Duodenal mucosa (tissue), 2 donors: Measurements from ENCODE around the gene GABRB1.

Experiments
- H3K27ac ChIP-seq: one replicate; pipeline ENCODE4 v1.7.0; 2013; ENCODE audit warnings: low read depth, low read length
- H3K27me3 ChIP-seq, 2 donors: one replicate each; pipeline ENCODE4 v1.7.0; 2013; ENCODE audit warnings: low read length in 2 of 2, control low read depth in 1 of 2; ENCODE audit not compliant: insufficient read depth in 2 of 2, control insufficient read depth in 1 of 2
- H3K36me3 ChIP-seq, 2 donors: one replicate each; pipeline ENCODE4 v1.7.0; 2013; ENCODE audit warnings: low read length in 2 of 2, control low read depth in 1 of 2; ENCODE audit not compliant: insufficient read depth in 2 of 2, control insufficient read depth in 1 of 2
- H3K4me1 ChIP-seq, 2 donors: one replicate each; pipeline ENCODE4 v1.7.0; 2013; ENCODE audit warnings: low read length in 2 of 2, control low read depth in 1 of 2; ENCODE audit not compliant: insufficient read depth in 2 of 2, control insufficient read depth in 1 of 2
- H3K4me3 ChIP-seq, 2 donors: one replicate each; pipeline ENCODE4 v1.7.0; 2013; ENCODE audit warnings: low read length in 2 of 2, low read depth in 1 of 2
- H3K9ac ChIP-seq, 2 donors: one replicate each; pipeline ENCODE4 v1.7.0; 2013; ENCODE audit warnings: low read length in 2 of 2, low read depth in 1 of 2
- H3K9me3 ChIP-seq, 2 donors: one replicate each; pipeline ENCODE4 v1.7.0; 2013; ENCODE audit warnings: low read length in 2 of 2, control low read depth in 1 of 2; ENCODE audit not compliant: control insufficient read depth in 1 of 2

The GABRB1 gene

DNA sequence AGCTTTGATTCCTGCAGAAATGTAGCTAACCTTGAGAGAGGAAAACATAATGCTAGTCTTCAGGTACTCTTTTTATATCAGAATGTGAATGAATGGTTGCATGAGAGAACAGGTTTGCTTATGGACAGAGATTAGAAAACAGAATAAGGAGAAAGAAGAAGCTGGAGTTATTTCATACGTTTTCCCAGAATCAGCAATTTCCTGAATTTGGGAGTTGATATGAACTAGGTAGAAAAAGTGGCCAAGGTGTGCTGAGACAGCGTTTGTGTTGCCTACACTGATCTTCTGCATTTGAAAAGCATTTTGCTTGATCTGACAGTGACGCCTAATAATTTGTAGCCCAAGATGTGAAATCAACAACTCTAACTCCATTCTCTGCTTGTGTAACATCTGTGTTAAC is 12.5 kb downstream of the GABRB1 start:
- no peak overlapping the region for H3K9ac ChIP-seq
- H3K4me3 ChIP-seq, result no peak overlapping the region
- no peaks in the 10 kb centered on the region for H3K9me3 ChIP-seq
- no peaks in the 10 kb centered on the region for H3K27me3 ChIP-seq
- H3K36me3 ChIP-seq, result no peaks in the 10 kb centered on the region
- H3K4me1 ChIP-seq, result no peaks in the 10 kb centered on the region
- H3K27ac ChIP-seq, result no peak overlapping the region

- Histone ChIP-seq H3K27ac (no peak overlapping the region), H3K9ac (no peak overlapping the region), H3K27me3 (no peaks in the 10 kb centered on the region), H3K4me3 (no peak overlapping the region), H3K36me3 (no peaks in the 10 kb centered on the region), H3K9me3 (no peaks in the 10 kb centered on the region), H3K4me1 (no peaks in the 10 kb centered on the region)
These were observed 13.9 kb downstream of the GABRB1 start for GRCh38 chr4:47045261-47045660.

- Histone ChIP-seq H3K9ac (no peak overlapping the region), H3K27ac (no peak overlapping the region), H3K9me3 (no peaks in the 10 kb centered on the region), H3K4me1 (no peaks in the 10 kb centered on the region), H3K36me3 (no peaks in the 10 kb centered on the region), H3K27me3 (no peaks in the 10 kb centered on the region), H3K4me3 (no peak overlapping the region)
These were observed 18.0 kb downstream of the GABRB1 start for GRCh38 chr4:47049347-47049746.

- Histone ChIP-seq H3K36me3 (no peaks in the 10 kb centered on the region), H3K27me3 (no peaks in the 10 kb centered on the region), H3K4me3 (no peak overlapping the region), H3K4me1 (no peaks in the 10 kb centered on the region), H3K9ac (no peak overlapping the region), H3K9me3 (no peaks in the 10 kb centered on the region), H3K27ac (no peak overlapping the region)
These were observed 19.7 kb downstream of the GABRB1 start for GRCh38 chr4:47050761-47051725.

- Histone ChIP-seq H3K9ac (no peak overlapping the region), H3K9me3 (no peaks in the 10 kb centered on the region), H3K4me3 (no peak overlapping the region), H3K4me1 (no peaks in the 10 kb centered on the region), H3K27me3 (no peaks in the 10 kb centered on the region), H3K27ac (no peak overlapping the region), H3K36me3 (no peaks in the 10 kb centered on the region)
These were observed 22.1 kb downstream of the GABRB1 start for GRCh38 chr4:47053485-47053884.

DNA sequence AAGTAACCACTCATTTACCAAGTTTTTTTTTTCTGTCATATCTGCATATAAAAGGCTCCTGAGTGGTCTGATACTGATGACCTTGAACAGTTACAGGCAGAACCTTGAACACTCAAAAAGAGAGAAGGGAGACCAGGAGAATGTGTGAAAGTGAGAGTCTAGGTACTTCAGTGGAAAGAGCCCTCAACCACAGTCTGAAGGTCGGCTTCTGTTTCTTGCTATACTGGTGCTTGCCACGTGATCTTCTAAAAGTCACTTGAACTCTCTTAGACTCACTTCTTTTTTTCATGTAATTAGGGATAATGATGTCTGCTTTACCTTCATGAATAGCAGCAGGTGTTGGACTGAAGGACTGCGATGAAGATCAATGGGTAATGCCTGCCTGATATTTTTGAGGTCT is 22.8 kb downstream of the GABRB1 start:
- Histone ChIP-seq H3K27me3 (no peaks in the 10 kb centered on the region), H3K27ac (no peak overlapping the region), H3K36me3 (no peaks in the 10 kb centered on the region), H3K9ac (no peak overlapping the region), H3K4me3 (no peak overlapping the region), H3K4me1 (no peaks in the 10 kb centered on the region), H3K9me3 (no peaks in the 10 kb centered on the region)

DNA sequence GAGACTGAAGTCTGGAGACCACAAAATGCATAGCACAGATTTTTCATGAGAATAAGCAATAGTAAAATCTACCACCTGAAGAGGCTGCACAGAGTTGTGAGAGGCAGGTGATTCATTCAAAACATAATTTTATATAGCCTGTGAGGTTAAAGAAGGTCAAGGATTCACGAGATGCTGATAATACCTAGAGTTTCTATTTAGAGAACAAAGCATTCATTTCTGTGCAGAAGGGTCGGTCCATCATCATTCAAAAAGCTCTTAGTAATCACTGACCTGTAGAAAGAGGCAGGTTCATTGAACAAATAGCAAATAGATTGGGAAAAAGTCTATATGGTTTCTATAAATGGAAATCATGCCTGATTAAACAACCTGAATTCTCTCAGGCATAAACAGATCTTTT is 26.6 kb downstream of the GABRB1 start:
- H3K36me3 ChIP-seq, result no peaks in the 10 kb centered on the region
- no peak overlapping the region for H3K27ac ChIP-seq
- H3K27me3 ChIP-seq, result no peaks in the 10 kb centered on the region
- no peak overlapping the region for H3K9ac ChIP-seq
- H3K4me3 ChIP-seq, result no peak overlapping the region
- H3K9me3 ChIP-seq, result no peaks in the 10 kb centered on the region
- no peaks in the 10 kb centered on the region for H3K4me1 ChIP-seq

GRCh38 chr4:47060561-47060960 is 29.2 kb downstream of the GABRB1 start:
- H3K27ac ChIP-seq, result no peak overlapping the region
- H3K4me1 ChIP-seq, result no peaks in the 10 kb centered on the region
- H3K27me3 ChIP-seq, result no peaks in the 10 kb centered on the region
- no peaks in the 10 kb centered on the region for H3K9me3 ChIP-seq
- no peak overlapping the region for H3K4me3 ChIP-seq
- no peak overlapping the region for H3K9ac ChIP-seq
- H3K36me3 ChIP-seq, result no peaks in the 10 kb centered on the region

DNA sequence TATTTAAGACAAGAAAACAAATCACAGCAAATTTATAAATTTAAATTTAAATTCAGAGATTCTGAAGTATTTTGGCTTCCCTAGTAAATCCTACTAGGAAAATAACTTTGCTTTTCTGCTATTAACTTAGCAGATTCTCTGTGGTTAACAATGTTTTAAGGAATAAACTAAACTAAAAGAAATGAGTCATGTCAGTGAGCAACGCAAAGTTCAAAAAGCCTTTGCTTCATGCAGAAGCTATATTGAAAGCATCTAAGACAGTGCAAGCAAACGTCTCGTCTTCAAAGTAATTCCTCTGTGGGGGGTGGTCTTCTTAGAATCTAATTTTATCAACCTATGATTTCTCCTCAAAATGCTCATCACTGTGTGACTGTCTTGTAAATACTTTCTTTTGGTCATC is 30.1 kb downstream of the GABRB1 start:
- H3K9ac ChIP-seq, result no peak overlapping the region
- H3K36me3 ChIP-seq, result no peaks in the 10 kb centered on the region
- H3K4me1 ChIP-seq, result no peaks in the 10 kb centered on the region
- no peaks in the 10 kb centered on the region for H3K27me3 ChIP-seq
- no peak overlapping the region for H3K27ac ChIP-seq
- H3K4me3 ChIP-seq, result no peak overlapping the region
- no peaks in the 10 kb centered on the region for H3K9me3 ChIP-seq

- Histone ChIP-seq H3K9me3 (no peaks in the 10 kb centered on the region), H3K9ac (no peak overlapping the region), H3K27me3 (no peaks in the 10 kb centered on the region), H3K4me1 (no peaks in the 10 kb centered on the region), H3K4me3 (no peak overlapping the region), H3K36me3 (no peaks in the 10 kb centered on the region), H3K27ac (no peak overlapping the region)
These were observed 33.7 kb downstream of the GABRB1 start for GRCh38 chr4:47065051-47065481.
